Muscle of back (tissue), 11 donors: ENCODE data around the gene LHFPL2. TPM values are rescaled to one million over a fixed set of nuclear protein-coding genes. Genes with fewer than 3 reads are reported as not detected.
"Not testable (repeated sequence)": the region's sequence is repeated elsewhere in the genome, so short reads cannot be mapped to it uniquely, and the experiment has no call there.

ENCODE experiments used
- DNase-seq, 3 donors: peaks; one replicate each; pipeline versions ENCODE4 v3.0.0 to v3.0.0-alpha.2; 2013
- polyA plus RNA-seq, 10 donors: library from polyadenylated mRNA; unstranded; fragments of 120-200 nt; gene quantifications; one replicate each; pipeline ENCODE4 v1.2.1, GENCODE V29; 2013; ENCODE audit not compliant: insufficient read length in 10 of 10

The LHFPL2 gene
- polyA plus RNA-seq, 10 donors, result 51.0 to 82.5 (median 59.4) TPM

GRCh38 chr5:78473751-78474150, 174.8 kb downstream of the LHFPL2 start:
- DNase-seq, result no peak

- DNase-seq, result peak; percentile 16 to 67 (median 45)
Observed at GRCh38 chr5:78472469-78473106, 176.0 kb downstream of the LHFPL2 start.

- no peak for DNase-seq
Observed at GRCh38 chr5:78471896-78472295, 176.7 kb downstream of the LHFPL2 start.

- peak in 2 of 3 donors; percentile 31 to 53 for DNase-seq
Observed at GRCh38 chr5:78467752-78468357, 180.7 kb downstream of the LHFPL2 start.

GRCh38 chr5:78467140-78467539, 181.4 kb downstream of the LHFPL2 start:
- DNase-seq, result no peak

GRCh38 chr5:78458843-78459242, 189.7 kb downstream of the LHFPL2 start:
- DNase-seq, result no peak

- not testable (repeated sequence) for DNase-seq
Observed at GRCh38 chr5:78457507-78457906, 191.1 kb downstream of the LHFPL2 start.

- no peak for DNase-seq
Observed at GRCh38 chr5:78449103-78449502, 199.5 kb downstream of the LHFPL2 start.

GRCh38 chr5:78447775-78448424, 200.7 kb downstream of the LHFPL2 start:
- DNase-seq, result no peak
